Prostate gland (tissue), 2 donors: ENCODE measurements around the gene CTNNBL1. TPM values are rescaled to one million over a fixed set of nuclear protein-coding genes. Genes with fewer than 3 reads are reported as not detected.

Experiments used
- DNase-seq: peaks from one replicate; pipeline ENCODE4 v3.0.0-alpha.2; 2019; ENCODE audit warnings: low spot score
- H3K27ac ChIP-seq, 2 donors: fragments of 200-600 bp; sonication (generic); 2 replicates each; pipeline ENCODE4 v1.5.1; 2017 to 2019
- H3K27me3 ChIP-seq: fragments of 200-600 bp; sonication (generic); replicated peaks from 2 replicates; pipeline ENCODE4 v1.5.1; 2019; ENCODE audit not compliant: insufficient read depth
- H3K36me3 ChIP-seq, 2 donors: fragments of 200-600 bp; sonication (generic); 1 replicate in 1 of 2; 2 replicates in 1 of 2; pipeline versions ENCODE4 v1.5.1 to v1.8.1; 2017 to 2019
- H3K4me1 ChIP-seq: fragments of 200-600 bp; sonication (generic); replicated peaks from 2 replicates; pipeline ENCODE4 v1.5.1; 2019
- H3K4me3 ChIP-seq, 2 donors: fragments of 200-600 bp; sonication (generic); 2 replicates each; pipeline ENCODE4 v1.5.1; 2017 to 2019
- H3K9me3 ChIP-seq: fragments of 200-600 bp; sonication (generic); 2 replicates; pipeline ENCODE4 v1.5.1; 2017
- CTCF ChIP-seq, 4 experiments: fragments of 200-600 bp in 2 of 4; fragments of 450-650 bp in 2 of 4; sonication (generic) in 2 of 4; IDR thresholded peaks; 1 replicate in 3 of 4; 2 replicates in 1 of 4; pipeline ENCODE4 v1.5.1; 2016 to 2019; ENCODE audit warnings: antibody characterized with exemption in 4 of 4, mild to moderate bottlenecking in 2 of 4, moderate library complexity in 2 of 4
- POLR2A ChIP-seq: fragments of 450-650 bp; IDR thresholded peaks from one replicate; pipeline ENCODE4 v1.6.1; 2016; ENCODE audit warnings: antibody characterized with exemption, mild to moderate bottlenecking
- POLR2AphosphoS5 ChIP-seq: sonication (generic); formaldehyde crosslinking; IDR thresholded peaks from one replicate; pipeline ENCODE4 v1.6.1; 2017; ENCODE audit warnings: antibody characterized with exemption
- WGBS: methylation state at CpG from one replicate; pipeline ENCODE4 v1.1.5; 2018; 5-methylcytosine and 5-hydroxymethylcytosine counted together
- intact Hi-C: fragments of 100-400 bp; cut with DNase I; formaldehyde crosslinking; loops from one replicate; pipeline ENCODE4 v1.14.2; 2022
- total RNA-seq, 2 donors: library from RNA; depleted of rRNA; stranded (reverse); fragments of >200 nt; gene quantifications; one replicate each; pipeline ENCODE4 v1.1.0, GENCODE V29; 2016

CTNNBL1 gene
- total RNA-seq, 2 donors from 2014 or later = 29.9 to 61.0 TPM

GRCh38 chr20:37912874-37913273 lies 219.0 kb downstream of the CTNNBL1 start:
- no peak for TF ChIP-seq CTCF (IDR thresholded peaks at IDR 0.05)
- no peak for TF ChIP-seq POLR2A
- no peak for TF ChIP-seq POLR2AphosphoS5
- no peak overlapping the region for H3K27ac ChIP-seq
- 72% methylated on average over 6 of the region's 6 CpGs for WGBS
- H3K4me1 ChIP-seq = no peaks in the 10 kb centered on the region
- no peaks in the 10 kb centered on the region for H3K27me3 ChIP-seq
- H3K36me3 ChIP-seq = no peaks in the 10 kb centered on the region
- no peak overlapping the region for H3K4me3 ChIP-seq
- intact Hi-C loops = no loop called here
- no peaks in the 10 kb centered on the region for H3K9me3 ChIP-seq
- no peak for DNase-seq

GRCh38 chr20:37913567-37914366 lies 219.9 kb downstream of the CTNNBL1 start:
- H3K9me3 ChIP-seq = no peaks in the 10 kb centered on the region
- TF ChIP-seq POLR2A (no peak), POLR2AphosphoS5 (no peak), CTCF (IDR thresholded peaks at IDR 0.05) (no peak)
- no peak overlapping the region for H3K27ac ChIP-seq
- no peaks in the 10 kb centered on the region for H3K27me3 ChIP-seq
- no peaks in the 10 kb centered on the region for H3K36me3 ChIP-seq
- DNase-seq = no peak
- intact Hi-C loops = no loop called here
- H3K4me1 ChIP-seq = no peaks in the 10 kb centered on the region
- no peak overlapping the region for H3K4me3 ChIP-seq
- 44% methylated on average over 19 of the region's 19 CpGs for WGBS

GRCh38 chr20:37914367-37914671 lies 220.5 kb downstream of the CTNNBL1 start:
- TF ChIP-seq CTCF (IDR thresholded peaks at IDR 0.05) (no peak), POLR2A (no peak), POLR2AphosphoS5 (no peak)
- DNase-seq = no peak
- WGBS = 39% methylated on average over 5 of the region's 5 CpGs
- Histone ChIP-seq H3K27me3 (no peaks in the 10 kb centered on the region), H3K4me3 (no peak overlapping the region), H3K36me3 (no peaks in the 10 kb centered on the region), H3K9me3 (no peaks in the 10 kb centered on the region), H3K4me1 (no peaks in the 10 kb centered on the region), H3K27ac (no peak overlapping the region)
- intact Hi-C loops = no loop called here

- no peak for TF ChIP-seq CTCF (IDR thresholded peaks at IDR 0.05)
- TF ChIP-seq POLR2A = no peak
- no peak for TF ChIP-seq POLR2AphosphoS5
- Histone ChIP-seq H3K27me3 (no peaks in the 10 kb centered on the region), H3K27ac (peak overlapping the region in 1 of 2 donors; percentile 42), H3K4me1 (no peaks in the 10 kb centered on the region), H3K36me3 (no peaks in the 10 kb centered on the region), H3K9me3 (no peaks in the 10 kb centered on the region), H3K4me3 (no peak overlapping the region)
- intact Hi-C loops = no loop called here
- DNase-seq = no peak
- 16% methylated on average over 34 of the region's 34 CpGs for WGBS
Observed at GRCh38 chr20:37914672-37915433, 221.0 kb downstream of the CTNNBL1 start.

- Histone ChIP-seq H3K9me3 (no peaks in the 10 kb centered on the region), H3K27ac (no peak overlapping the region), H3K36me3 (no peaks in the 10 kb centered on the region), H3K4me1 (no peaks in the 10 kb centered on the region), H3K27me3 (no peaks in the 10 kb centered on the region), H3K4me3 (no peak overlapping the region)
- intact Hi-C loops = no loop called here
- 60% methylated on average over 10 of the region's 10 CpGs for WGBS
- DNase-seq = no peak
- TF ChIP-seq POLR2AphosphoS5 = no peak
- TF ChIP-seq POLR2A = no peak
- TF ChIP-seq CTCF (IDR thresholded peaks at IDR 0.05) = no peak
Observed at GRCh38 chr20:37915434-37915787, 221.6 kb downstream of the CTNNBL1 start.
